GM21717 (cell line): Measurements from ENCODE around the gene NAA38.

ENCODE experiments used
- ATAC-seq: cut with Tn5 transposase; IDR thresholded peaks from one replicate; pipeline ENCODE4 v1.9.1; 2021; ENCODE audit warnings: mild to moderate bottlenecking, moderate library complexity; ENCODE audit not compliant: unreplicated experiment

NAA38 gene, protein sequence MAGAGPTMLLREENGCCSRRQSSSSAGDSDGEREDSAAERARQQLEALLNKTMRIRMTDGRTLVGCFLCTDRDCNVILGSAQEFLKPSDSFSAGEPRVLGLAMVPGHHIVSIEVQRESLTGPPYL

DNA sequence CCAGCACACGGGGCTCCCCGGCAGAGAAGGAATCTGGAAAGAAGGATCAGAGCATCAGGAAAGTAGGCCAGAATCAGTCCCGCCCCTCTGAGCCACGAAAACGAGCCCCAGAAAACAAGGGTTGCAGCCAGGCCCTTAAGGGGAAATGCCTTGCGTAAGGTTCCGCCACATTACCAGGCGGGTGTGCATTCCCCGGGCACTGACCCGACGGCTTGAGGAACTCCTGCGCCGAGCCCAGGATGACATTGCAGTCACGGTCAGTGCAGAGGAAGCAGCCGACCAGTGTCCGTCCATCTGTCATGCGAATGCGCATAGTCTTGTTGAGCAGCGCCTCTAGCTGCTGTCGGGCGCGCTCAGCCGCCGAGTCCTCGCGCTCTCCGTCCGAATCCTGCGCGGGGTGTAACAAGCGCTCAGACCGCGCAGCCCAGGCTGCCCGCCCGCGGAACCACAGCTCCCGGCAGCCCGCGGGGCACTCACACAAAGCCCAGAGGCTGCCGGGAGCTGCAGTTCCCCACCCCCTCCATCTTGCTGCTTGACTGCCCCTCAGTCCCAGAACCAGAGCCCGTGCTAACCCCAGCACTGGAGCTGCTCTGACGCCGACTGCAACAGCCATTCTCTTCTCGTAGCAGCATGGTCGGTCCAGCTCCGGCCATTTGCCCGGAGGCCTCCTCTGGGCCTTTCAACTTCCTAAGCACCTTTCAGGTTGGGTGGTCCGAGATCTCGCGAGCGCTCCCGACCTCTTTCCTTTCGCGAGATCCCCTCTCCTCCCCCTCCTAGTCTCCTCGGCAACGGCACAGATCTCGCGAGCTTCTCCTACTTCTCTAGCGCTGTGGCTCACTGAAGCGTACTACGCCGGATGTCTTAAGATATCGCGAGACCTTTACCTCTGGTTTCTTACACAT, at the start of gene NAA38:
Gene NAA38, minus strand, starts transcription at position 749 of the 902 bp plus-strand sequence. Its CDS starts 96 bp downstream, at position 653.
- peak; percentile 57 for ATAC-seq

DNA sequence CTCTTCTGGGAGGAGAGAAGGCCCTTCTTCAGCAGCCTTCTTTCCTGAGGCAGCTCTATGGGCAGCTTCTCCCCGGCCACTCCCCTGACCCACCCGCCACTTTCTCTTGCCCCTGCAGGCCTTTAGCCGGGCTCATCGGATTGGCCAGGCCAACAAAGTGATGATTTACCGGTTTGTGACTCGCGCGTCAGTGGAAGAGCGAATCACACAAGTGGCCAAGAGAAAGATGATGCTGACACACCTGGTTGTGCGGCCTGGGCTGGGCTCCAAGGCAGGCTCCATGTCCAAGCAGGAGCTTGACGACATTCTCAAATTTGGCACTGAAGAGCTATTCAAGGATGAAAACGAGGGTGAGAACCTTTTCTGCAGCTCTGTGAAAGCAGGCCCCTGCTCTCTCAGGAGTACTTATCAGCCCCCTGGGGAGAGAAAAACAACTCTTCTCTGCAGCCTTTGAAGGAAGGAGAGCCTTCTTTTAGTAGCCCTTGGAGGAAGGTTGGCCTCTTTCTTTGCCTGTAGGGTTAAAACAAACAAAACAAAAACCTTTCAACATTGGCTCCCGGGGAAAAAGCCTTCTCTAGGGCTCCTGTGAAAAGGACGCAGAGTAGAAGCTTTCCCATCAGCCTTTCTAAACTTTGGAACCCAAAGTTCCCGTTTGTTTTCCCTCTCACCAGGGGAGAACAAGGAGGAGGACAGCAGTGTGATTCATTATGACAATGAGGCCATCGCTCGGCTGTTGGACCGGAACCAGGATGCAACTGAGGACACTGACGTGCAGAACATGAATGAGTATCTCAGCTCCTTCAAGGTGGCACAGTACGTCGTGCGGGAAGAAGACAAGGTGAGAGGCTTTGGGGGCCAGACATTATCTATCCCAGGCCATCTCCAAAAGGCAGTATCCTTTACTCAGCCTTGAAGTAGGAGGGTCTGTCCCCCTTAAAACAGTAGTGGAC, 46.1 kb upstream of the NAA38 start:
- ATAC-seq: no peak

DNA sequence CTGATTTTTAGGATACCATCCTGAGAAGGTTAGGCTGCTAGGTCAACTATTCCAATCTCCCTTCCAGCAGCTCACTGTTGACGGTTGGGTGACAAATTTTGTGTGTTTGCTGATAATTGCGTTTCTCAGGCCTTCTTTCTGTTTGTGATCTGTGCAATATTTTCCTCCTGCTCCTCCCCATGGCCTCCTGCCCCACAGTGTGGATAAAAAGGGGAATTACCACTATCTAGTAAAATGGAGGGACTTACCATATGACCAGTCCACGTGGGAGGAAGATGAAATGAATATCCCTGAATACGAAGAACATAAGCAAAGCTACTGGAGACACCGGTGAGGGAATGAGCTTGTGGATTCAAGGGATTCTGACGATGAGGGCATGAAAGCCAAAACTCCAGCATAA, 40.4 kb upstream of the NAA38 start:
- no peak for ATAC-seq

DNA sequence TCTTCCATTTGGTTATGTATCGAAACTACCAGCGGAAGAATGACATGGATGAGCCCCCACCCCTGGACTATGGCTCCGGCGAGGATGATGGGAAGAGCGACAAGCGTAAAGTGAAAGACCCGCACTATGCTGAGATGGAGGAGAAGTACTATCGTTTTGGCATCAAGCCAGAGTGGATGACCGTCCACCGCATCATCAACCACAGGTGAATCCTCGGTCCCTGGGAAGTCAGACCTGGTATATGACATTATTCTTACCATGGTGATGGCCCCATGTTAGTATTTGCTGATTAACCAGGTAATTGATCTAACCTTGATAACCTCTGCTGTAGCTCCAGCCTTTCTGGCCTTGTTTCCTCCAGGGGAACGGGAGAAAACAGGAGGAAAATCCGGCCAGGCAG, 39.7 kb upstream of the NAA38 start:
- ATAC-seq: no peak

DNA sequence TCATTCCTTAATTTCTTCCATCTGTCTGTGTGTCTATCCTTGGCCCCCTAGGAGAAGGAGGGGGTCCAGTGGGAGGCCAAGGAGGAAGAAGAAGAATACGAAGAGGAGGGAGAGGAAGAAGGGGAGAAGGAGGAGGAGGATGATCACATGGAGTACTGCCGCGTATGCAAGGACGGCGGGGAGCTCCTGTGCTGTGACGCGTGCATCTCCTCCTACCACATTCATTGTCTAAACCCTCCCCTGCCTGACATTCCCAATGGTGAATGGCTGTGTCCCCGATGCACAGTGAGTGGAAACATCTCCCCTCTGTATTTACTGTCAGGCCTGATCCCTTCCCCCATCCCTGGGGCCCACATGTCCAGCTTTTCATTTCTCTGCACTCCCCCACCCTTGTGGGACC, 37.5 kb upstream of the NAA38 start:
- no peak for ATAC-seq

DNA sequence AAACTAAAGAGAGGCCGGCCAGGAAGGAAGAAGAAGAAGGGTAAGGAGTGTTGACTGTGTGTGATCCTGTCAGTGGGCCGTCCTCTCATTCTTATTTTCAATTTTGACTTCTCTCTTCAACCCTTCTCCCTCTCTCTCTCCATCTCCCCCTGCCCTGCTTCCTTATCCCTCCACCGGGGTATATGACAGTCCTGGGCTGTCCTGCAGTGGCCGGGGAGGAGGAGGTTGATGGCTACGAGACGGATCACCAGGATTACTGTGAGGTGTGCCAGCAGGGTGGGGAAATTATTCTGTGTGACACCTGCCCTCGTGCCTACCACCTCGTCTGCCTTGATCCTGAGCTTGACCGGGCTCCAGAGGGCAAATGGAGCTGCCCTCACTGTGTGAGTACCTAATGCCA, 36.9 kb upstream of the NAA38 start:
- ATAC-seq: no peak

DNA sequence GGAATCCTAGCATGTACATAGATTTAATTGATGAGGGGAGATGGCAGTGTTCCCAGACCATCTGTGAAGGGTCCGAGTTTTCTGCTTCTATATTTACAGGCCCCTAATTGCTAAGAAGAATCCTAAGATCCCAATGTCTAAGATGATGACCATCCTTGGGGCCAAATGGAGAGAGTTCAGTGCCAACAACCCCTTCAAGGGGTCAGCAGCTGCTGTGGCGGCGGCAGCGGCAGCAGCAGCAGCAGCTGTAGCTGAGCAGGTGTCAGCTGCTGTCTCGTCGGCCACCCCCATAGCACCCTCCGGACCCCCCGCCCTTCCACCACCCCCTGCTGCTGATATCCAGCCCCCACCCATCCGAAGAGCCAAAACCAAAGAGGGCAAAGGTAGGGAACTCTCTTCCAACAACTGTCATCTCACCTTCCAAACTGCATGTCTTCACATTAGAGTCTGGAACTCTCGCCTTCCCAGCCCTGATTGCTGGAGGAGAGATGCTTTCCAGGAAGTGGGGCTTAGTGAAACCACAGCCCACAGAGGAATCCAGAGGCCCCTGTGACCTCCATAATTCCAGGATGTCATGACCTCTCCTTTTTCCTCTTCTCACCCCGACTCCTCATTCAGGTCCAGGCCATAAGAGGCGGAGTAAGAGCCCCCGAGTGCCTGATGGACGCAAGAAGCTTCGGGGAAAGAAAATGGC, 36.0 kb upstream of the NAA38 start:
- no peak for ATAC-seq

DNA sequence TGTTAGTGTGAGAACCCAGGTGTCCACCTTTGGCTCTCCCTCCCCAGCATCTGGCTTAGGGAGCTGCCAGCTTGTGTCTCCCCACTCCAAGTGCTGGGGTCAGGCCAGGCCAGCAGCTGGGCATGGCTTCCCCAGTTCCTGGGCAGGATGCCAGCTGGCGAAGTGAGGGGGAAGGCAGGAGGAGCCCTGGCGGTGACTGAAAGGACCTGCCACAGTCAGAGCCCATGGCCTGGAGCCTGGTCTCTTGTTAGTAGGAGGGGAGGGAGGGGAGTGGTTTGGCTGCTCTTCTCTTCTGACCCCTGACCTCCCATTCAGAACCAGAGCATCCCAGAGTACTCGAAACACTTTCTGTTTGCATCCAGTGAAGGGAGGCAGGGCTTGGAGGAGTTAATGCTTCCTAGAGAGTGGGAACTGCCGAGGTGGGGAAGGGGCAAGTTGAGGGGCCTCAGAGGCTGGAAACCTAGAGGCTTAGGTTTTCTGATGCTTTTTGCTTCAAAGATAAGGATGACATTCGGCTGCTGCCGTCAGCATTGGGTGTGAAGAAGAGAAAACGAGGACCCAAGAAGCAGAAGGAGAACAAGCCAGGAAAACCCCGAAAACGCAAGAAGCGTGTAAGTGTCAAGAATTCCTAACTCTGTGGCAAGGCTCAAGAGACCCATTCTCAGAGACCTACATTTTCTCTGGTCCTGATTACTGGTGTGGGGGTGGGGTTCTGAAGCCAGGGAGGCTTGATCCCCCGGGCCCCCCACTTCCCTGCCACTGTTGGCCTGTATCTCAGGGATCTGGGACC, 32.0 kb upstream of the NAA38 start:
- no peak for ATAC-seq

DNA sequence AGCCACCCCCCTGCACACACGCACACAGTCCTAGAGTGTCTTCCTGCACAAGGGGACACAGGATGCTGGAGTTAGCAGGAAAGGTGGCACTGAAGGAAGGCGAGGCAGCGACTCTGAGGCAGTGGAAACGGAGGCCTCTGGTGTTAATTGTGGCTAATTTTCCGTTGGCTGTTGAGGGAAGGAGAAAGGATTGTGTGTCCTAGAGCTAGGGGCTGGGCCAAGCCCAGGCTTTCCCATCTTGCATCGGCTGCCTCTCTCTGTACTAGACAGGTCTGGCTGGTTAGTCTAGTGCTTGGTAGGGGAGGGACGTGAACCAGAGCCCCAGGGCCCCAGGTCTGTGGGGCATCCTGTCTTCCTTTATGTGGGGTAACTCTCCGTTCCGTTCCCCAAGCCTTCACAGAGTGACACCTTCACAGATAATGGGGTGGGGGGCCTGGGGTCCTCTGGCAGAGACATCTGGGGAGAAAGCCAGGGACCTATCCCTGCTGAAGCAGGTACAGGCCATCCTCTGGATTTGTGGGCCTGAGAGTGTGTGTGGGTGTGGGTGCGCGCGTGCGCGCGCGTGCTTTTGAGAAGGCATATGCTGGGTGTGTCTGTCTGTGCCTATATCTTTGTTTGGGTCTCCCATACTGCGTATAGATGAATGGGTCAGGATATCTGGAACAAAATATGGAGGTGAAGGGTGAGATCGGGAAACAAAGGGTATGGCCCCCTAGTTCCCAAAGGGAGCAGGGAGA, 31.0 kb upstream of the NAA38 start, which contains the start of gene CHD3:
Gene CHD3, plus strand, starts transcription at position 606 of the 737 bp plus-strand sequence. CDS start 212 bp downstream, outside the sequence.
- no peak for ATAC-seq

DNA sequence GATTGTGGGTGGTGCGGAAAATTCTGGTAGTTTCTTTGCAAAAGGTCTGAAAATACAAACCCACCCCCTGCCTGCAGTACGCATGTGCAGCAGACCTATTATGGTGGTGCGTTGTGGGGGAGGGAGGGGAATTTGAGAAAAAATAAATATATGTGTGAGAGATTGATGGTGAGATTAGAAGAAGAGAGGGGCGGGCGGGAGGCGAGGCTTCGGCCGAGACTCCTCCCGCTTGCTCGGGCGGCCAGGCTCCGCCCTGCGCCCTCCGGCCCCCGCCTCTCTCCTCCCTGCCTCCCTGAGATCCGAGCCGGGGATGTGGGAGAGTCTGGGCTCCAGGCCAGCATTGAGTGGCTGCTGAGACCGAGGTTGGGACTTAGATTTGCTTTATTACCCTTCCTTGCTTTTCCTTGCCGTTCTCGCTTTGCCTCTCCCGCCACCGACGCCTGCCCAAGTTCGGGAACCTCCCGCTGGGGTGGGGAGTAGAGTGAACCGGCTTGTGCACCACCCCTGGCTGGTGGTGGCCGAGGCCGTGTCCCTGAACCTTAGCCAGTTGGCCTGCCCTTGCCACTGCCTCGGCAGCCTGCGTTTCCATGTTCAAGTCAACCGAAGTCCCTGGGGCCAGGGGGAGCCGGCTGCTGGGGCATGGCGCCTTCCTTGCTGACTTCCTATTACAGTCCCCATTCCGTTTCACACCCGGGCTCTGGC, 30.3 kb upstream of the NAA38 start:
- peak; percentile 44 for ATAC-seq

DNA sequence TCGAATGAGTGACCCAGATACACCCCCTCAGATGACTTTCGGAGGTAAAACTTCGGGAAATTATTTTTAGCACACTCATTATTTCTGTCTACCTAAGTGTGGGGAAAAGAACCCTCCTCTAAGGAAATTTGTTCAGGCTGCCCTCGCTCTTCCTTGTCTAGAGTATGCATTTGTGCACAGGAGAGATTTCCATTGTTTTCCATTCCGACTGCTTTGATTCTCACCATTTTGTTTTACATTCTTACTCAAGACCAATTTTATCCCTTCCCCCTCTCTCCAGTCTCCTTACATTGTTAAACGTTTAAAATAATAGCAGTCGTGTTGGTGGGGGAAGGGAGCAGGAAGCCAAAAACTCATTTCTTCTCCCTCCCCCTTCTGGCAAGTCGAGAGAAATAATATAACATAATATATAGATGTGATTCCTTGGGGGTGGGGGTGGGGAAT, 29.7 kb upstream of the NAA38 start:
- no peak for ATAC-seq

DNA sequence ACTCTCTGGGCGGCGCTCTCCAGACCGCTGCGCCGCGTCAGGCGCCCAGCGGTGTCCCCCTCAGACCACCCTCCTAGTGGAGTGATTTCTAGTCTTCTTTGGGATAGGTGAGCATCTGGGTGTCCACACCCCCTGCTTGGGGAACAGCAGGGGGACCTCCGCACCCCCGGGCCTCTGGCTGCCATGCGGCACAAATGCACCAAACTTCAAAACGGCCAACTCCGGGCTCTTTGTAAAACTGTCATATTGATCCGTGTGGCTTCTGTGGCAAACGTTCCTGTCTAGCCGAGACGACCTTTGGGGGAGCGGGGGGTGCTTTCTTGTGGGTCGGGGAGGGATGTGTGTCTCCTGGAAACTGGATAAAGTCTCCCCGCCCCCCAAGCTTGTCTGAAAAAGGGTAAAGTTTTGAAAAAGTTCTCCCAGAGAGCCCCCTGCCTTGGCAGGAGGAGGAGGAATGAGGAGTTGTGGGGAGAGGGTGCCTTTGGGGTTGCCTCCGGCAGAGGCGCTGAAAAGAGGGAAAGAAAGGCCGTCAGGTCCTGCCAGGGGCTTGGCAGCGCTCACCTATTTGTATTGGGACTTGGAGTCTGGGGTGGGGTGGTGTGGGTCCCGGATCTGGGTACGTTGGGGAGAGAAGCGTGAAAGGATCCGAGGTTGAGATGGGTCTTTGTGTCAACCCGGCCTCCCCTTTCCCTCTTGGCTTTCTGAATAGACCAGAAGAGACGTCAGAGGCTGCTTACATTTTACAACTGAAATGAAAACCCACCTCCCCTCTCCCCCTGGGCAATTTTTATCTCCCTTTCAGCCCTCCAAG, 29.1 kb upstream of the NAA38 start:
- ATAC-seq: no peak

DNA sequence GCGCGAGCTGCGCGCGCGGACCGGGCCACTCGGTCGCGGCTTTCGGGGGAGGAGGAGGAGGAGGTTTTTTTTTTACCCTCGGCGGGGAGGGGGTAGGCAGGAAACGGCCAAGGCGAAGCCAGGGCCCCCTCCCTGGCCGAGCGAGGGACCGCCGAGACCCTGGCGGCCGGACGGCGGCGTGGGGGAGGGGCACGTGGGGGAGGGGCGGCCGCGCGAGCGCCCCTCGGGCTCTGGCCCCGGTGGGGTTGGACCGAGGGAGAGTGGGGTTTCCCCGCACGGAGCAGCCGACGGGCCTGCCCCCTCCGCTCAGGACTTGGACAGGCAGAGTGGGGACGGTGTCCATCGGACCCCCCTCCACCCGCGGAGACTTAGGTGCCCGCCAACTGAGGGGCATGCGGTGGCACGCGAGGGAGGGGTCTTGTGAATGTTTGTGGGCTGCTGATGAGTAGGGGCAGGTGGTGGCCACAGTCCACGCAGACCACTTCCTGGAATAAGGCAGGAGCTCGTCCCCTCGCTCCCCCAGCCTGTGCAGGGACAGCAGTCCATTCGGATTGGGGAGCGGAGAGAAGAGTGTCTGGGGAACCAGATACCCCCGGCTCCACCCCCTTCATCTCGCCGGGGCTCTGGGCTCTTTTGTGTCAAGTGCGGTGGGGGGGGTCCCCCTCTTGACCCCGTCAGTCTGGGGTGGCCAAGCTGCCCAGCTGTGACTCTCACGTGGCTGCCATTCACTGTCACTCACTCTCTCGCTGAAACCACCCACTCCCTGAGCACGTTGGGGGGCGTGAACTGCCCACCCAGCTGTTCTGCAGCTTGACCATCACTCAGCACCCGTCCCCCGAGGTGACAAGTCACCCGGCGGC, 28.2 kb upstream of the NAA38 start:
- no peak for ATAC-seq

DNA sequence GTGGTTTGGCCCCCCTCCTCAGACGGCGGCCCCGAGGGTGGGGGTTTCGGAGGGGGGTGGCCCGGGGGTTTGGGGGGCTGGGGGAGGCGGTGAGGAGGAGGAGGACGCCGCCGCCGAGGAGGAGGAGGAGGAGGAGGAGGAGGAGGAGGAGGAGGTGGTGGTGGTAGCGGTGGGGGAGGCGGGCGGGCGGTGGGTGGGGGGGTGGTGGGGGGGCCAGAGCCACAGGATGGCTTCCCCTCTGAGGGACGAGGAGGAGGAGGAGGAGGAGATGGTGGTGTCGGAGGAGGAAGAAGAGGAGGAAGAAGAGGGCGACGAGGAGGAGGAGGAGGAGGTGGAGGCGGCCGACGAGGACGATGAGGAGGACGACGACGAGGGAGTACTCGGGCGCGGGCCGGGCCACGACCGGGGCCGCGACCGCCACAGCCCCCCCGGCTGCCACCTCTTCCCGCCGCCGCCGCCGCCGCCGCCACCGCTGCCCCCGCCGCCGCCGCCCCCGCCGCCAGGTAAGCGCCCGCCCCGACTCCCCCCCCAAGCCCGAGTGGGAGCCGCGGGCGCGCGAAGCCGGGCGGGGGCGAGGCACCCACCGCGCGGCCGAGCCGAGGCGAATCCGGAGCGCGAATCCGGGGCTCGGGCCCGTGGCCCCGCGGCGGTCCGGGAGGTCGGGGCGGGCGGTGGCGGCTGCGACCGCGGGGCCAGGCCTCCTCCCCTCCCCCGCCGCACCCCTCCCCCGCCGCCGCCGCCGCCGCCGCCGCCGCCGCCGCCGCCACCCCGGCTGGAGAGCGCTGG, 27.4 kb upstream of the NAA38 start:
- no peak for ATAC-seq

DNA sequence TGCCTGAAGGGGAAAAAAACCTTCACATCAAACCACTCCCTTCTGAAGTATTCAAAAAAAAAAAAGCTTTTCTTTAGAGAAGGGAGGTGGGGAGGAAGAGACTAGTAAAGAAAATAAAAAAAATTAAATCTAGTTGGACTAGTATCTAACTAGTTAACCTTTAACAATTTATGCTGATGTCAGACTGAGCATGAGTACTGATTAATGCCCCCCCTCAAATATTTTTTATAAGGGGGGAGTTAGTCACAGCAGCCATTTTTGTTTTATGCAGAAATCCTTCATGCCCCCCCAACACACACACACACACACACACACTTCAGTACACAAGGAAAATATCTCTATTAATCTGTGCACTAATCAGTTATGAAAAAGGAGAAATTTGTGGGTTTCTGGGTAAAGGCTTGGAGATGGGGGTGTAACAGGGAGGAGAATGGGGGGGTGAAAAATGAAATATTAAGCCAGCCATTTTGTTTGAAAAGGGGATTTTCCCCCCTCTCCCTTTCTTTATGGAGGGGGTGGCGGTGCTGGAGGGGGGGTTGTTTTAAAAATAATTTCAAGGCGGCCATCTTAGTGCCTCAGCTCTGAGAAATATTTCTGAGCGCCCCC, 26.5 kb upstream of the NAA38 start:
- ATAC-seq: no peak

DNA sequence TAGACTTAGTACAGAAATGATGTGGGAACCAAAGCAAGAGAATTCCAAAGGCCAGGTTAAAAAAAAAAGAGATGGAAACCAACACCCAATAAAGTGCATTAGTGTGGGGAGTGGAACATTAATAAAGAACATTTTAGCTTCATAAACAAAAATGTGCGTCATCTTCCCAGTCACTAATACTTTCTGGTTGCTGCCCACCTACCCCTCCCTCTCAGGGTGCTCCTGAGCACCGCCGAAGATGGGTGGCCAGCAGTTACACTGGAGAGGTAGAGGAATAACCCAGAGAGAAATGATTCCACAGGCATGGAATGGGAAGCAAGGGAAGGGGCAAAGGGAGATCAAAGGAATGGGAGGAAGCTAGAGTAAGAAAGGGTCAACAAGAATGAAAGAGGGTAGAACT, 25.3 kb upstream of the NAA38 start:
- no peak for ATAC-seq
